ENCODE measurements around the gene WNT7A.

Gene WNT7A

DNA sequence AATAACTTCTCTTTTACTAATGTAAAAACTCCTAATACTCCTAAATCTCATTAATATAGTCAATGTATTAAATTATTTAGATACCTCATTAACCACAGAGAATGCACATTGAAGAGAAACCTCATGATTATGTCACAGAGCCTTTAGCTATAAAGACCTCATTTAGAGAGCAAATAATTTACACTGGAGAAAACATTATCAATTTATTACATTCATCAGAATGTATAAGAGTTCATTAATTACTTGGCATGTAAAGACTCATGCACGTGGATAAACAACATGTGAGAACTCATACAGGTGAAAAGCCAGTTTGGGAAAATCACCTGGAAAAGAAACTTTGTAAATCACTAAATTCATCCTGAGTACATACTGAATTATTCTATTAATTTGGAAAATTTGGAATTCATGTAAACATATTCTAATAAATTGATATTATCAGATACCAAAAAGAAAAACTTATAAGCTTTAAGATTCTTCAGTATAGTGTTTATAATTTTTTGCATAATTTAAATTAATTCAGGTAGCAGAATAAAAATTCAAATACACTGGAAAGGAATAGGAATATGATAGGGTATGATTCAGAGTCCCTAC, 22.9 kb upstream of the WNT7A start:
- no peaks in the 10 kb centered on the region for H3K79me2 ChIP-seq (ENCODE audit: low read length)
- H3K9me2 ChIP-seq (replicated peaks; ENCODE audit: insufficient read depth, low read length), result no peaks in the 10 kb centered on the region
- DNase-seq, result no peak
- no peak overlapping the region for H2AFZ ChIP-seq (ENCODE audit: low read length)
- no peaks in the 10 kb centered on the region for H3F3A ChIP-seq (ENCODE audit: insufficient read depth, low read length)
- no peaks in the 10 kb centered on the region for H3K27me3 ChIP-seq (replicated peaks; ENCODE audit: insufficient read depth, low read length)
- H3K4me1 ChIP-seq (ENCODE audit: low read length), result no peaks in the 10 kb centered on the region
- no peak overlapping the region for H3K9ac ChIP-seq (ENCODE audit: low read length)
- H3K4me2 ChIP-seq (ENCODE audit: low read depth, low read length), result no peak overlapping the region
- H3K4me3 ChIP-seq (ENCODE audit: low read length), result no peak overlapping the region
- no peak for TF ChIP-seq CTCF (IDR thresholded peaks at IDR 0.05; ENCODE audit: low read length)
- no peak for TF ChIP-seq EZH2phosphoT487 (IDR thresholded peaks at IDR 0.05; ENCODE audit: low read length)
- TF ChIP-seq EZH2 (optimal IDR thresholded peaks at IDR 0.05; ENCODE audit: low read depth, low read length), result no peak
- no peaks in the 10 kb centered on the region for H4K20me1 ChIP-seq (ENCODE audit: insufficient read depth, low read length)
- no peaks in the 10 kb centered on the region for H3K9me3 ChIP-seq (replicated peaks; ENCODE audit: insufficient read depth, low read length)
- H3K27ac ChIP-seq (ENCODE audit: low read length), result no peak overlapping the region
- H3K36me3 ChIP-seq (replicated peaks; ENCODE audit: insufficient read depth, low read length), result no peaks in the 10 kb centered on the region

DNA sequence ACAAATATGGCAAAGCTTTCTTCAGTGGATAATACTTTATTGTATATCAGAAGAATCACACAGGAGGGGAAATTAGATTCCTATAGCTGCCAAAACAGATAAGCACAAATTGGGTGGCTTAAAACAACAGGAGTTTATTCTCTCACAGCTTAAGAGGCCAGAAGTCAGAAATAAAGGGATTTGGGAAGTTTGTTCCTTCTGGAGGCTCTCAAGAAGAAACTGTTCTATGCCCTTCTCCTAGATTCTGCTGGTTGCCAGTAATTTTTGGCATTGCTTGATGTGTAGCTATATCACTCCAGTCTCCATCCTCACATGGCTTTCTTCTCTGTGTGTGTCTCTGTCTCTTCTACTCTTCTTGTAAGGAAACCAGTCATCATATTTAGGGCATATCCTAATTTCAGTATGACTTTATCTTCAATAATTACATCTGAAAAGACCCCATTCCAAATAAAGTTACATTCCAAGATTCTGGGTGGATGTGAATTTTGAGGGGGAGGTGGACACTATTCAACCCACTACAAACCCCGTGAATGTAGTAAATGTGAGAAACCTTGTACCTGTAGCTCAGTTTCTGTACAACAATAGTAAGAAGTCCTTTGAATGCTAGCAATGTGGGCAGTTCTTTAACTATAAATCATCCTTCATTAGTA, 22.2 kb upstream of the WNT7A start:
- Histone ChIP-seq H3K79me2 (ENCODE audit: low read length) (no peaks in the 10 kb centered on the region), H2AFZ (ENCODE audit: low read length) (no peak overlapping the region), H3K36me3 (replicated peaks; ENCODE audit: insufficient read depth, low read length) (no peaks in the 10 kb centered on the region), H4K20me1 (ENCODE audit: insufficient read depth, low read length) (no peaks in the 10 kb centered on the region), H3F3A (ENCODE audit: insufficient read depth, low read length) (no peaks in the 10 kb centered on the region), H3K9me3 (replicated peaks; ENCODE audit: insufficient read depth, low read length) (no peaks in the 10 kb centered on the region), H3K9ac (ENCODE audit: low read length) (no peak overlapping the region), H3K27me3 (replicated peaks; ENCODE audit: insufficient read depth, low read length) (no peaks in the 10 kb centered on the region), H3K4me2 (ENCODE audit: low read depth, low read length) (no peak overlapping the region), H3K4me3 (ENCODE audit: low read length) (no peak overlapping the region), H3K9me2 (replicated peaks; ENCODE audit: insufficient read depth, low read length) (no peaks in the 10 kb centered on the region), H3K27ac (ENCODE audit: low read length) (no peak overlapping the region), H3K4me1 (ENCODE audit: low read length) (no peaks in the 10 kb centered on the region)
- no peak for DNase-seq
- TF ChIP-seq EZH2phosphoT487 (IDR thresholded peaks at IDR 0.05; ENCODE audit: low read length) (no peak), EZH2 (optimal IDR thresholded peaks at IDR 0.05; ENCODE audit: low read depth, low read length) (no peak), CTCF (IDR thresholded peaks at IDR 0.05; ENCODE audit: low read length) (no peak)

- TF ChIP-seq EZH2phosphoT487 (IDR thresholded peaks at IDR 0.05; ENCODE audit: low read length) (no peak), CTCF (IDR thresholded peaks at IDR 0.05; ENCODE audit: low read length) (no peak), EZH2 (optimal IDR thresholded peaks at IDR 0.05; ENCODE audit: low read depth, low read length) (no peak)
Observed at GRCh38 chr3:13898346-13898745, 18.5 kb upstream of the WNT7A start.

More at GRCh38 chr3:13898346-13898745, 18.5 kb upstream of the WNT7A start:
- H3K9me2 ChIP-seq (replicated peaks; ENCODE audit: insufficient read depth, low read length), result no peaks in the 10 kb centered on the region
- no peaks in the 10 kb centered on the region for H3K9me3 ChIP-seq (replicated peaks; ENCODE audit: insufficient read depth, low read length)
- 0 out of 2 replicates have a peak, but pooled peaks cover 4% of the 10 kb centered on the region for H3K4me1 ChIP-seq (ENCODE audit: low read length)
- no peaks in the 10 kb centered on the region for H3K36me3 ChIP-seq (replicated peaks; ENCODE audit: insufficient read depth, low read length)
- no peak overlapping the region for H3K4me2 ChIP-seq (ENCODE audit: low read depth, low read length)
- peaks cover 17% of the 10 kb centered on the region; the same call in 1 of the 2 replicates for H3K27me3 ChIP-seq (replicated peaks; ENCODE audit: insufficient read depth, low read length)
- H3K4me3 ChIP-seq (ENCODE audit: low read length), result no peak overlapping the region
- no peaks in the 10 kb centered on the region for H4K20me1 ChIP-seq (ENCODE audit: insufficient read depth, low read length)
- DNase-seq, result no peak
- H3K27ac ChIP-seq (ENCODE audit: low read length), result no peak overlapping the region
- H2AFZ ChIP-seq (ENCODE audit: low read length), result no peak overlapping the region
- peaks cover 6% of the 10 kb centered on the region; the same call in 1 of the 2 replicates for H3F3A ChIP-seq (ENCODE audit: insufficient read depth, low read length)
- H3K79me2 ChIP-seq (ENCODE audit: low read length), result no peaks in the 10 kb centered on the region
- no peak overlapping the region for H3K9ac ChIP-seq (ENCODE audit: low read length)
